ENCODE data around the gene KRCC1.

DNA sequence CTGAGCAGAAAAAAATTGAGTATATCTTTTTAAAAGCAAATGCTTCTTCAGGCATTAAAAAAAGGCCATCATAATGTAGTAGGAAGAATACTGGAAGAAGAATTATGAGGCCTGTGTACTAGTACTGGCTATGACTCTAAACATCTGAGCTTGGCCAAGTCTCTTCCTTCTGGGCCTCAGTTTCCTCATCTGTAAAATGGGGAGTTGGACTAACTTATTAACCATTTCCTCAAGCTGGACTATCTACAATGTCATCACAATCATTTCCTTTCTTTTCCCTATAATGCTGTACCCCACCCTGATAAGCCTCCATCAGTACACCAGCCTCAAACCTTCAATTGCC, 42.9 kb upstream of the KRCC1 start:
- TF ChIP-seq POLR2AphosphoS5 (IDR thresholded peaks at IDR 0.05; ENCODE audit: low read depth, low read length) (no peak), TAF1 (IDR thresholded peaks at IDR 0.05; ENCODE audit: low read depth, low read length) (no peak), POLR2A (IDR thresholded peaks at IDR 0.05; ENCODE audit: low read depth, low read length) (no peak), SPI1 (IDR thresholded peaks at IDR 0.05; ENCODE audit: low read depth, low read length) (no peak), POU2F2 (IDR thresholded peaks at IDR 0.05; ENCODE audit: low read depth, low read length) (no peak), PAX5 (IDR thresholded peaks at IDR 0.05; ENCODE audit: insufficient read depth, low read length, severe bottlenecking) (no peak)

Data from GM12891 (cell line).